GM21723 (cell line): Measurements from ENCODE around the gene FEM1A.
"Not testable (repeated sequence)": the region's sequence is repeated elsewhere in the genome, so short reads cannot be mapped to it uniquely, and the experiment has no call there.

Source experiments
- ATAC-seq: cut with Tn5 transposase; IDR thresholded peaks from one replicate; pipeline ENCODE4 v1.9.1; 2021; ENCODE audit warnings: mild to moderate bottlenecking, moderate library complexity; ENCODE audit not compliant: unreplicated experiment

Gene FEM1A

DNA sequence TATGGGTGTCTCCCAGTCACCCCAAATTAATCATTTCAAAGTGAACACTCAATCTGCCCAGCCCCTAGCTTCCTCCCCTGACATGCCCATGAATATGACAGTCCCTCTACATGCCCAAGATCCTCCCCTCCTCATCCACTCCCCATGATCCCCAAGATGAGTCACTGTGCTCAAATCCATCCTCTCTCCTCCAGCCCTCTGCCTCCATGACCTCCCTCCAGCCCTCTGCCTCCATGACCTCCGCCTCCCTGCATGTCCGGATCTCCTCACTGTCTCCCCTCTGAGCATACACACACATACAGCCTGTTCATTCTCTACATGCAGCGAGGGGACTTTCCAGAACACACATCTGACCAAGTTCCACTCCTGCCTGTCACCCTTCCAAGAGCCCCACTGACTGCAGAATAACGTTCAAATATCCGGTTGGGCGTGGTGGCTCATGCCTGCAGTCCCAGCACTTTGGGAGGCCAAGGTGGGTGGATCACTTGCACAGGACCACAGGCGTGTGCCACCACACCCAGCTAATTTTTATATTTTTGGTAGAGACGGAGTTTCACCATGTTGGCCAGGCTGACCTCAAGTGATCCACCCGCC, 18.4 kb upstream of the FEM1A start:
- no peak for ATAC-seq

DNA sequence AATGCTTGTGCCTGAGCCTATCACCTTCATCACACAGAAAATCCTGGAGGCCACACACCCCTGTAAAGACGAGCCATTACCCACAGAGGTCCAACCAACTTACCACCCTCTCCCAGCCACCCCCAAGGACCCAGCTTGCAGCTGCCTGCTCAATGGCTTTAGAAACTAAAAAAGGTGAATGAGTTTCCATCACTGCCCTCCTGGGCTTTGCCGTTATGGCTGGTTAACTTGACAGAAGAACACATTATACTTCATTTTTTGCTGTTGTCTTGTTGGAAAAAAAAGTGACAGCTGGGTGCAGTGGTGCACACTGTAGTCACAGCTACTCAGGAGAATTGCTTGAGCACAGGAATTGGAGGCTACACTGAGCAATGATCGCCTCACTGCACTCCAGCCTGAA, 17.4 kb upstream of the FEM1A start:
- no peak for ATAC-seq

DNA sequence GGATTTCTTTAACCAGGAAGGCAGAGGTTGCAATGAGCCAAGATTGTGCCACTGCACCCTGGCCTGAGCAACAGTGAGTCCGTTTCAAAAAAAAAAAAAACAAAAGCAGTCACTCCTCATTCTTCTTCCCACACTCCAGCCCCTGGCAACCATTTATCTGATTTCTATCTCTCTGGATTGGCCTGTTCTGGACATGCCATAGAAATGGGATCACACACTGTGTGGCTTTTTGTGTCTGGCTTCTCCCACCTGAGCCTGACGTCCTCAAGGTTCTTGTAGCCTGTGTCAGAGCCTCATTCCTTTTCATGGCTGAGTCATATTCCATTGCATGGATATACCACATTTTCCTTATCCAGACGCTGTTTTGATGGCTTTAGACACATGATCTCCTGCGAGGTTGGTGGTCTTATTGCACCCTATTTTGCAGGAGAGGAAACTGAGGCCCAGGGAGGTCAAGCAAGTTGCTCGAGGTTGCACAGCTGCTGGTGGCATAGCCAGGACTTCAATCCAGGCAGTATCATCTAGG, 15.8 kb upstream of the FEM1A start:
- ATAC-seq, result no peak

DNA sequence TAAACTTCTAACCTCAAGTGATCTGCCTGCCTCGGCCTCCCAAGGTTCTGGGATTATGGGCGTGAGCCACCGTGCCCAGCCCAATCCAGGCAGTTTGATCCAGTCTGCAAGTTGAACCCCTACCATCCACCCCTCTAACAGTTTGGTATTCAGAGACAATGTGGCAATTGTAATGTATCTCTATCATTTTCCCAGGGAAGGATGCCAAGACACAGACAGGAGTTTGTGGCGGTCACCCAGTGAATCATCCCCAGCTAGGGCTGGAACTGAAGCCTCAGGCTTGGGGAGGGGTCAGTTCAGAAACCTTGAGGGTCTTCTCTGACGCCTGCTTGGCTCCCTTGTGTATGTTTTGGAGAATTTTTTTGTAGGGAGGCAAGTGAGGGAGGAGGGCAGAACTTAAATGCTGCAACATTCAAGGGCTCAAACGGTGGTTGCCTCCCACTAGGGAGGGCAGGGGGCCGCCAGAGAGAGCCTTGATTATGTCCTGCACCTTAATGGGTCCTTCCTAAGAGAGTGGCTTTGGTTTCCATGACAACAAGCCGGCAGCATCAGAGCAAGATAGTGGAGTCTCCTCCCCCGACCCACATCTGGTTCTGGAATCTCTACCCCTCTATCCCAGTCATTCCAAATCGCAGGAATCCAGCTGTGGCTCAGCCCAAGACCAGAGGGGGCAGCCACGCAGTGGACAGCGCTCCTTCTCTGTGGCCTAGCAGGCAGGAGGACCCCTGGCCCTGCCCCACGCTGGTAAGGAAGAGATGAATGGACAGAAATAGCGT, 14.9 kb upstream of the FEM1A start:
- ATAC-seq, result no peak

DNA sequence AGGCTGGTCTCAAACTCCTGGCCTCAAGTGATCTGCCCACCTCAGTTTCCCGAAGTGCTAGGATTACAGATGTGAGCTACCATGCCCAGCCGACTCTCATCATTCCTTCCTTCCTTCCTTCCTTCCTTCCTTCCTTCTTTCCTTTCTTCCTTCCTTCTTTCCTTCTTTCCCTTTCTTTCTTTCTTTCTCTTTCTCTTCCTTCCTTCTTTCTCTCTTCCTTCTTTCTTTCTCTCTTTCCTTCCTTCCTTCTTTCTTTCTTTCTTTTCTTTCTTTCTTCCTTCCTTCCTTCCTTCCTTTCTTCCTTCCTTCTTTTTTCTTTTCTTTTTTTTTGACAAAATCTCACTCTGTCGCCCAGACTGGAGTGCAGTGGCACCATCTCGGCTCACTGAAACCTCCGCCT, 13.4 kb upstream of the FEM1A start:
- not testable (repeated sequence) for ATAC-seq

DNA sequence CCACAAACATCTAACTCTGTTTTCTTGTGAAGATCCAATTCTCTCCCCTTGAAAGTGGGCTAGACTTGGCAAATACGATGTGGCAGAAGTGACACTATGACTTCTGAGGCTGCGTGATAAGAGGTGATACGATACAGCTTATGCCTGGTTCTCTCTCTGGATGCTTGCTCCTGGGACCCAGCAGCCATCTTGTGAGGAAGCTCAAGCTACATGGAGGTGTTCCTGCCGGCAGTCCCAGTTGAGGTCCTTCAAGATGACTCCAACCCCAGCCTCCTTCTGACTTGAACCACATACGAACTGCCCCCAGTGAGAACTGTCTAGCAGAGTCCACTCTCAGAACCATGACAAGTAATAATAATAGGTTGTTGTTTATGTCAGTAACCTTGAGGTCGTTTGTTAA, 10.7 kb upstream of the FEM1A start:
- ATAC-seq, result no peak

DNA sequence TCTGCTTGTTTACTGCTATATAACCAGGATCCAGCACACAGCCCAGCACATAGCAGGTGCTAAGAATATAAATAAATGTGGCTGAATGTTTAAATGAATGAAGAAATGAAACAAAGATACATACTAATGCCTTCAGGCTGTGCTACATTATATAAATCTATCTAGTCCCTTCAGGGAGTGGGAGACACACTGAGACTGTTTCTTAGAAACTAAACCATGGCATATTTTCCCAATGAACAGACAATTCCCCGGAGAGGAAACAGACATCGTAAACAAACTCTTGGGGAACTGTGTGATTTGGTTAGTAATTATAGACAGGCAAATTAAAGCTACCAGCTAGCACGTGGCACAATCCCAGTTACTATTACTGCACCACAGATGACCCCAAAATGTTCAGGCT, 9.7 kb upstream of the FEM1A start:
- no peak for ATAC-seq

DNA sequence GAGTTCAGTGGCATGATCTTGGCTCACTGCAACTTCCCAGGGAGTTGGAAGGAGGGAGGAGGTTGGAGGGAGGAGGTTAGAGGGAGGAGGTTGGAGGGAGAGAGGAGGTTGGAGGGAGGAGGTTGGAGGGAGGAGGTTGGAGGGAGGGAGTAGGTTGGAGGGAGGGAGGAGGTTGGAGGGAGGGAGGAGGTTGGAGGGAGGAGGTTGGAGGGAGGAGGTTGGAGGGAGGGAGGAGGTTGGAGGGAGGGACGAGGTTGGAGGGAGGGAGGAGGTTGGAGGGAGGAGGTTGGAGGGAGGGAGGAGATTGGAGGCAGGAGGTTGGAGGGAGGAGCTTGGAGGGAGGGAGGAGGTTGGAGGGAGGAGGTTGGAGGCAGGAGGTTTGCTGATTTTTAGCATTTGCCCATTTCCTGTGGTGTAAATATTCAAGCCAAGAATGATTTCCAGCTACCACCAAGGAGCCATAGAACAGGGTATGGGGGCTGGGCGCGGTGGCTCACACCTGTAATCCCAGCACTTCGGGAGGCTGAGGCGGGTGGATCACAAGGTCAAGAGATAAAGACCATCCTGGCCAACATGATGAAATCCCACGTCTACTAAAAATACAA, 5.0 kb upstream of the FEM1A start:
- ATAC-seq, result not testable (repeated sequence)

DNA sequence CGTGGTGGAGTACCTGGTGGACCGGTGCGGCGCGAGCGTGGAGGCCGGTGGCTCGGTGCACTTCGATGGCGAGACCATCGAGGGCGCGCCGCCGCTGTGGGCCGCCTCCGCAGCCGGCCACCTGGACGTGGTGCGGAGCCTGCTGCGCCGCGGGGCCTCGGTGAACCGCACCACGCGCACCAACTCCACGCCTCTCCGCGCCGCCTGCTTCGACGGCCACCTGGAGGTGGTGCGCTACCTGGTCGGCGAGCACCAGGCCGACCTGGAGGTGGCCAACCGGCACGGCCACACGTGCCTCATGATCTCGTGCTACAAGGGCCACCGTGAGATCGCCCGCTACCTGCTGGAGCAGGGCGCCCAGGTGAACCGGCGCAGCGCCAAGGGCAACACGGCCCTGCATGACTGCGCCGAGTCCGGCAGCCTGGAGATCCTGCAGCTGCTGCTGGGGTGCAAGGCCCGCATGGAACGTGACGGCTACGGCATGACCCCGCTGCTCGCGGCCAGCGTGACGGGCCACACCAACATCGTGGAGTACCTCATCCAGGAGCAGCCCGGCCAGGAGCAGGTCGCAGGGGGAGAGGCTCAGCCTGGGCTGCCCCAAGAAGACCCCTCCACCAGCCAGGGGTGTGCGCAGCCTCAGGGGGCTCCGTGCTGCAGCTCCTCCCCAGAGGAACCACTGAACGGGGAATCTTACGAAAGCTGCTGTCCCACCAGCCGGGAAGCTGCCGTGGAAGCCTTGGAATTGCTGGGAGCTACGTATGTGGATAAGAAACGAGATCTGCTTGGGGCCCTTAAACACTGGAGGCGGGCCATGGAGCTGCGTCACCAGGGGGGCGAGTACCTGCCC, 708 bp downstream of the FEM1A start:
- ATAC-seq, result not testable (repeated sequence)

DNA sequence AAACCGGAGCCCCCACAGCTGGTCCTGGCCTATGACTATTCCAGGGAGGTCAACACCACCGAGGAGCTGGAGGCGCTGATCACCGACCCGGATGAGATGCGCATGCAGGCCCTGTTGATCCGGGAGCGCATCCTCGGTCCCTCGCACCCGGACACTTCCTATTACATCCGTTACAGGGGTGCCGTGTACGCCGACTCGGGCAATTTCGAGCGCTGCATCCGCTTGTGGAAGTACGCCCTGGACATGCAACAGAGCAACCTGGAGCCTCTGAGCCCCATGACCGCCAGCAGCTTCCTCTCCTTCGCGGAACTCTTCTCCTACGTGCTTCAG, 1.3 kb downstream of the FEM1A start:
- not testable (repeated sequence) for ATAC-seq

DNA sequence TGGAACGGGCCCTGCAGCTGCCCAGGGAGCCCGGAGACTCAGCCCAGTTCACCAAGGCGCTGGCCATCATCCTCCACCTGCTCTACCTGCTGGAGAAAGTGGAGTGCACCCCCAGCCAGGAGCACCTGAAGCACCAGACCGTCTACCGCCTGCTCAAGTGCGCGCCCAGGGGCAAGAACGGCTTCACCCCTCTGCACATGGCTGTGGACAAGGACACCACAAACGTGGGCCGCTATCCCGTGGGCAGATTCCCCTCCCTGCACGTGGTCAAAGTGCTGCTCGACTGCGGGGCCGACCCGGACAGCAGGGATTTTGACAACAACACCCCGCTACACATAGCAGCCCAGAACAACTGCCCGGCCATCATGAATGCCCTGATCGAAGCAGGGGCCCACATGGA, 1.7 kb downstream of the FEM1A start:
- not testable (repeated sequence) for ATAC-seq

DNA sequence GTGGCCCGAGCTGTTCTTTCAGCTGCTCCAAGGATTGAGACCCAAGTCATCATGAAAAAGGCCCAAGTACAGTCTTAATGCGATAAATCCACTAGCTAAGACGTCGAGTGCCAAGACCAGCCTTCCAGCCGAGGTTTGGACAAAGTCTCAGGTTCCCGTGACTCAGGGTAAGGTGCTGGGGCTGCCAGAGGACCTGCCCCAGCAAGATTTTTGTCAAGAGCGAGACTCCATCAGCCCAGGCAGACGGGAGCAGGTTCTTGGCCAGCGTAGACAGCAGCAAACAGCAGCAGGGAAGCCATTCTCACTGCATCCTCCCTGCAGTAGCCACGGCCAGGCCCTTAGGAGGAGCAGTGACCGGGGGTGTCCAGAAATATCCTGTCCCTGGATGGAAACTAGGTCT, 3.4 kb downstream of the FEM1A start:
- ATAC-seq, result no peak

DNA sequence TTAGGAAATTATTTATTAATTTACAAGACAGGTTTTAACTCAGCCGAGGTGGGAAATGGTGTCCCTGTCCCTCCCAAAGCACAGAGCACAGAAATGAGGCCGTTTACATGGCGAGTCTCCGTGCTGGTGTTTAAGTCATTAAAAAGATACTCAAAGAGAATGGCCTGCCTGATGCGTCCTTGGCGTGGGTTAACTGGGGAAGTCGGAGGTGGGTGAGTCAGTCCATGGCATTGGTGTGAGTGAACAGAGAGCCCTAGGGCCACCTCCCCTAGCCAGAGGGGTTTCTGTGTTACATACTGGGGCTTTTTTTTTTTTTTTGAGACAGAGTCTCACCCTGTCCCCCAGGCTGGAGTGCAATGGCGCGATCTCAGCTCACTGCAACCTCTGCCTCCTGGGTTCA, 3.9 kb downstream of the FEM1A start:
- no peak for ATAC-seq

DNA sequence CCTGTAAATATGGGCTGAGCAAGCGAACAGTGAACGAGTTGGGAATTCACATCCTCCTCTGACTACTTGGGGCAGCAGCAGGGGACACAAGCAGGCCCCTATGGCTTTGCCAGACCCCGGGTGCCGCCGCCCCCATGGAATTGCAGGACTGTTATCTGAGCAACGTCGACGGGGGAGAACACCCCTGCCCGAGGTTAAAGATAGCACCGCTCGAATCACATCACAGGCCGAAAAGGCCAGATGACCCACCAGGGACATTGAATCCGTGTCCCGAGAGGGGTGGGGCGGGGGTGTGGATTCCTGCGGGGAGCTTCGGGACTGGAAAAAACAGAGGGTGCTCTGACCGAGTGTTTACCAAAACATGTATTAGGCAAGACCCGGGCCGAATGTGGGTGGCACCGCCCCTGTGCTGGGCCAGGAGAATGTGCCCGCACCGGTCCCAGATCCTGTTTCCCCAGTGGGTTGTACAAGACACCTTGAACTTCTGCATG, 9.1 kb downstream of the FEM1A start:
- no peak for ATAC-seq

DNA sequence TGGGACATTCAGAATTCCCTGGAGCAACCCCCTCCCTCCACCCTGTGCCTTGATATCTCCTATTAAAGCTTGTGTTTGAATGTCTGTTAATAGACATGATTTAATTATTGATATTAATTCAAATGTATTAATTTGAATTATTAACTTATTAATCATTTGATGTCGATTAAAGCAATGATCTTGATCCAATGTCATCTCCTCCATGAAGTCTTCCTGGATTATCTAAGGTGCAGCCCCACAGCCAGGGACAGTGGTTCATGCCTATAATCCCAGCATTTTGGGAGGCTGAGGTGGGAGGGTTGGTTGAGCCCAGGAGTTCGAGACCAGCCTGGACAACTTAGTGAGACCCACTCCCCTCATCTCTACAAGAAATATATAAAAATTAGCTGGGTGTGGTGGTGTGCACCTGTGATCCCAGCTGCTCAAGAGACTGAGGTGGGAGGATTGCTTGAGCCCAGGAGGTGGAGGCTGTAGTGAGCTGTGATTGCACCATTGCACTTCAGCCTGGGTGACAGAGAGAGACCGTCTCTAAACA, 9.6 kb downstream of the FEM1A start:
- ATAC-seq, result no peak

DNA sequence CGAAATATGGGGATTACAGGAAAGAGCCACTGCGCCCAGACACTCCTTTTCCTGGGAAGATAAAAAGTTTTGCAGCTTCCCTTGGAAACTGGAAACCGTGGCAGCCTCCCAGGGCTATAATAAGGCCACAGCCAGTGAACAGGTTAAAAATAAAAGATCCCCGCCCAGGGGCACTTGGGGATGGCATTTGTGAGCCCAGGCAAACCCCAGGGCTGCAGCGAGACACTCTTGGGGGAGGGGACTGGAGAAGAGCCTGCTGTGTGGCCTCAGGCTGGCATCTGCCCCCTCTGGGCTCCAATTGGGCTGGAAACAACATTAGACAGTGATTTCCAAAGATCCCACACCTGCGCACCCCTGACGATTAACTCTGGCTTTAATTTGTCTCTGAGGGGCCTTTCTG, 11.2 kb downstream of the FEM1A start:
- no peak for ATAC-seq

DNA sequence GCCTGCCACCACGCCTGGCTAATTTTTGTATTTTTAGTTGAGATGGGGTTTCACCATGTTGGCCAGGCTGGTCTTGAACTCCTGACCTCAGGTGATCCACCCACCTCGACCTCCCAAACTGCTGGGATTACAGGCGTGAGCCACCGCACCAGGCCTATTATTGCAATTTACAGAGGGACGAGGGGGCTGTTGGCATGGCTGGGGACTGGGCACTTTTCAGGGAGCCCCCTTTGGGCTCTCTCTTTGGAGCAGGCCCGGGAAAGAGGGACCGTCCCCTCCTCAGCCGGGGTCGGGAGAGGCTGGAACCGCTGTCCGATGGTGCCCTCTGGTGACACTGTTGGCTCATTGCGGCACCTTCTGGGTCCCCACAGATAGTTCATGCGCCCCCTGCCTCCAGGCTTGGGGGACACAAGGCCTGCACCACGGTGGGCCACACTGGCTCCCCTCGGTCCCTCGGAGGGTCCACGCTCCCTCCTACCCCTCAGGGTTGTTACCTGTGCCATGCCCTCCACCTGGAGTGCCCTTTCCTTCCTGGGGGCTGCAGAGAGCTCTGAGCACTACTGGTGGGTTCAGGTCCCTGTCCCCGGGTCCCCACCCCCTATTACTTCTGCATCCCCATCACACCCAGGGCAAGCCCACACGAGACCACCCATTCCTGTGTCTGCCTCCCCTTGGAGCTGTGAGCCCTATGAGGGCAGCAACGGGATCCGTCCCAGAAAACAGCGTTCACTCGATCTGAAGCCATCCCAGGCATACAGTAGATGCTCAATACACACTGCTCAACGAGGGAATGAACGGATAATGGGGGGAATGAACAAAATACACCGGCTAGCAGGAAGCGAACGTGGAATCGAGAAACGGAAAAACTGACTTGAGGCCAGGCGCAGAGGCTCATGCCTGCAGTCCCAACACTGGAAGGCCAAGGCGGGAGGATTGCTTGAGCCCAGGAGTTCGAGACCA, 12.5 kb downstream of the FEM1A start:
- no peak for ATAC-seq

DNA sequence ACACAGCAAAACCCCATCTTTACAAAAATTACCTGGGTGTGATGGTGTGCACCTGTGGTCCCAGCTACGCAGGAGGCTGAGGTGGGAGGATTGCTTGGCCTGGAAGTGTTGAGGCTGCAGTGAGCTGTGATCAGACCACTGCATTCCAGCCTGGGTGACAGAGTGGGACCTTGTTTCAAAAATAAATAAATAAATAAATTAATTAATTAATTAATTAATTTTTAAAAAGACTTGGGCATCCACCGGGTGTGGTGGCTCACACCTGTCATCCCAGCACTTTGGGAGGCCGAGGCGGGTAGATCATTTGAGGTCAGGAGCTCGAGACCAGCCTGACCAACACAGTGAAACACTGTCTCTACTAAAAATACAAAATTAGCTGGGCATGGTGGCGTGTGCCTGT, 13.6 kb downstream of the FEM1A start:
- not testable (repeated sequence) for ATAC-seq

DNA sequence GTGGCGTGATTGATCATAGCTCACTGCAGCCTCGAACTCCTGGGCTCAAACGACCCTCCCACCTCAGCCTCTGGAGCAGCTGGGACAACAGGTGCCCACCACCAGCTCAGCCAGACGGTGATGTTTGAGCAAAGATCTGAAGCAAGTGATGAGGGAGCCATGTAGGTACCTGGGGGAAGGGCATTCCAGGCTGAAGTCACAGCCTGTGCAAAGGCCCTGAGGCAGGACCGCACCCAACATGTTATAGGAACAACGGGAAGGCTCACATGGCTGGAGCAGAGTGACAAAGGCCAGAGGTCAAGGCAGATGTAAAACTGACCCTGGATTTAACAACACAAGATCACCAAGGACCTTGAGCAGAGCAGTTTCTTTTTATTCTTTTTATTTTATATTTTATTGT, 14.8 kb downstream of the FEM1A start:
- no peak for ATAC-seq

DNA sequence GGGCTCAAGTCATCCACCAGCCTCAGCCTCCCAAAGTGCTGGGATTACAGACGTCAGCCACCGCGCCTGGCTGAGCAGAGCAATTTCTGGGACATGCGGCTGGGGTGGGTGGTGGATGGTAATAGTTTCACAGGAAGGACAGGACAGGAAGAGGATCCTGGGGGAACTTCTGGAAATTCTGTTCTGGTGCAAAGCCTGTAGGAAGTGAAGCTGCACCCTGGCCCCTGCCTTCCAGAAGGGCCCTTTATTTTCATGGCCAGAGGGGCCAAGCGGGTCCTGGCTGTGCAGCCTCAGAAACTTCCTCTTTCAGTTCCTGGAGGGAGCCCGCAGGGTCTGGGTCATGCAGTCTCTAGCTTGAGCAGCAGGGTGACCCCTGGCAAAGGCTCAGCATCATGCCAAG, 15.7 kb downstream of the FEM1A start:
- no peak for ATAC-seq
